ENCODE measurements around the gene SCARB2.

SCARB2 gene

GRCh38 chr4:76116821-76117220, 96.8 kb downstream of the SCARB2 start:
- no peak for TF ChIP-seq CTCF (IDR thresholded peaks at IDR 0.05; ENCODE audit: low read depth, low read length, missing control alignments)
- H3K4me3 ChIP-seq (ENCODE audit: low read depth, low read length) = no peak overlapping the region
- DNase-seq (ENCODE audit: low read depth) = no peak
